Heart left ventricle (tissue), 16 donors: ENCODE results near the gene ANXA6. TPM values are rescaled to one million over a fixed set of nuclear protein-coding genes. Genes with fewer than 3 reads are reported as not detected.

Experiments used
- ATAC-seq, 4 donors: fragments of 200-7000 bp; cut with Tn5 transposase; one replicate each; pipeline ENCODE4 v1.9.1; 2020 to 2022; ENCODE audit warnings: moderate library complexity in 4 of 4, mild to moderate bottlenecking in 3 of 4, moderate number of reproducible peaks in 1 of 4
- DNase-seq, 5 donors: peaks; one replicate each; pipeline ENCODE4 v3.0.0-alpha.2; 2020
- H3K27ac ChIP-seq, 12 donors: fragments of 200-600 bp; sonication (generic) in 4 of 12; one replicate each; pipeline versions ENCODE4 v1.5.0 to v1.8.0; 2016 to 2022; ENCODE audit warnings: mild to moderate bottlenecking in 2 of 12
- H3K27me3 ChIP-seq, 9 donors: fragments of 200-600 bp; sonication (generic) in 2 of 9; one replicate each; pipeline versions ENCODE4 v1.5.1 to v1.8.0; 2016 to 2022; ENCODE audit warnings: mild to moderate bottlenecking in 3 of 9
- H3K36me3 ChIP-seq, 9 donors: fragments of 200-600 bp; sonication (generic) in 2 of 9; one replicate each; pipeline versions ENCODE4 v1.5.0 to v1.8.0; 2018 to 2022; ENCODE audit warnings: mild to moderate bottlenecking in 2 of 9
- H3K4me1 ChIP-seq, 12 donors: fragments of 200-600 bp; sonication (generic) in 4 of 12; one replicate each; pipeline versions ENCODE4 v1.5.0 to v1.8.0; 2016 to 2022; ENCODE audit warnings: mild to moderate bottlenecking in 3 of 12
- H3K4me3 ChIP-seq, 12 donors: fragments of 200-600 bp; sonication (generic) in 4 of 12; one replicate each; pipeline versions ENCODE4 v1.5.0 to v1.8.0; 2017 to 2022; ENCODE audit warnings: mild to moderate bottlenecking in 9 of 12, moderate library complexity in 4 of 12
- H3K9me3 ChIP-seq, 12 donors: fragments of 200-600 bp; sonication (generic) in 4 of 12; one replicate each; pipeline versions ENCODE4 v1.5.0 to v1.8.0; 2016 to 2022; ENCODE audit warnings: mild to moderate bottlenecking in 1 of 12
- CTCF ChIP-seq, 12 donors: fragments of 200-600 bp; sonication (generic) in 4 of 12; IDR thresholded peaks; one replicate each; pipeline versions ENCODE4 v1.5.0 to v1.8.0; 2018 to 2022; ENCODE audit warnings: antibody characterized with exemption in 12 of 12, mild to moderate bottlenecking in 5 of 12
- POLR2A ChIP-seq, 2 donors: fragments of 450-650 bp; IDR thresholded peaks; one replicate each; pipeline ENCODE4 v1.6.1; 2017; ENCODE audit warnings: antibody characterized with exemption in 2 of 2, mild to moderate bottlenecking in 2 of 2, moderate library complexity in 2 of 2
- WGBS, 4 donors: extraction: QIAGEN DNeasy Blood & Tissue Kit in 2 of 4; methylation state at CpG; one replicate each; pipeline versions ENCODE4 v1.1.5 to v1.1.7; 2013 to 2018; 5-methylcytosine and 5-hydroxymethylcytosine counted together
- intact Hi-C, 10 donors: fragments of 100-400 bp; cut with DNase I; formaldehyde crosslinking; loops; one replicate each; pipeline versions ENCODE4 v1.11.1 to v1.14.2; 2022
- polyA plus RNA-seq, 2 donors: library from polyadenylated mRNA; stranded (reverse); fragments of 200-250 nt; gene quantifications; one replicate each; pipeline ENCODE4 v1.2.3, GENCODE V29; 2013
- total RNA-seq, 9 donors: library from RNA; depleted of rRNA in 2 of 9; stranded (reverse); fragments of >200 nt in 2 of 9; fragmentation: NEBNext Ultra II Directional in 3 of 9; extraction: Animal tissue kit (Norgen Biotek cat#: 25700) in 3 of 9; gene quantifications; one replicate each; pipeline versions ENCODE4 v1.1.0 to v1.2.4, GENCODE V29; 2016 to 2023
- donor health status: ischemic (EF 13 %, LVEDD 7.1; RV severe dilation, severe dysfunction).
- donor health status: healthy with polysubstance abuse.
- donor health status: DM: no; HTN: yes; CAD: no.
- donor health status: DM: no; HTN: no; CAD: no.
- donor health status: ischemic (EF 25% LVEDD 6.9; RV normal size, moderate dysfunction).
- donor health status: ischemic (EF 25% LVEDD 5.7; RV mildly dilated, moderate dysfunction).
- donor health status: healthy.
- donor health status: DM: yes; HTN: yes; CAD: no.
- donor health status: ischemic (EF 35%, LVEDD 5.7; RV mildly dilated, moderate dysfunction).
- donor health status: nonischemic (EF 11% LVEDD 7.7; RV severe dilation, severe dysfunction).
- donor health status: DM: yes; HTN: yes; CAD: no.
- donor health status: PGD.
- donor health status: ischemic (EF 29% LVEDD 5.4; RV normal size, mild dysfunction).
- donor health status: nonischemic (EF 23%, LVEDD 6.1; RV moderate dilation, normal function).

Gene ANXA6
- total and polyA plus RNA-seq, 11 donors, result 171 to 287 (median 202) TPM

GRCh38 chr5:151143645-151144044 is 13.9 kb downstream of the ANXA6 start:
- ATAC-seq, result no peak
- DNase-seq, result no peak
- Histone ChIP-seq H3K36me3 (peaks cover 0 to 87% (median 52%) of the 10 kb centered on the region in 9 donors), H3K9me3 (no peaks in the 10 kb centered on the region), H3K27ac (no peak overlapping the region), H3K27me3 (no peaks in the 10 kb centered on the region), H3K4me3 (no peak overlapping the region), H3K4me1 (peaks cover 3 to 90% (median 50%) of the 10 kb centered on the region in 12 donors)
- 70 to 84% (median 73%) methylated on average over 7 of the region's 7 CpGs for WGBS, 4 donors
- no peak for TF ChIP-seq POLR2A (IDR thresholded peaks at IDR 0.05)
- intact Hi-C loops, result no loop called here

- no peaks in the 10 kb centered on the region for H3K9me3 ChIP-seq
- intact Hi-C loops, result no loop called here
- WGBS, 4 donors, result 61 to 100% (median 77%) methylated on average over 1 of the region's 1 CpG
- TF ChIP-seq CTCF (IDR thresholded peaks at IDR 0.05), result no peak
- no peak for TF ChIP-seq POLR2A (IDR thresholded peaks at IDR 0.05)
- no peak overlapping the region for H3K4me3 ChIP-seq
- no peak overlapping the region for H3K27ac ChIP-seq
- no peak for DNase-seq
- no peak for ATAC-seq
- peaks cover 3 to 89% (median 46%) of the 10 kb centered on the region in 12 donors for H3K4me1 ChIP-seq
- no peaks in the 10 kb centered on the region for H3K27me3 ChIP-seq
- peaks cover 0 to 93% (median 59%) of the 10 kb centered on the region in 9 donors for H3K36me3 ChIP-seq
These were observed 14.6 kb downstream of the ANXA6 start for GRCh38 chr5:151142933-151143332.

GRCh38 chr5:151141535-151141934 is 16.0 kb downstream of the ANXA6 start:
- H3K36me3 ChIP-seq, result peaks cover 0 to 93% (median 61%) of the 10 kb centered on the region in 9 donors
- TF ChIP-seq CTCF (IDR thresholded peaks at IDR 0.05) (no peak), POLR2A (IDR thresholded peaks at IDR 0.05) (no peak)
- H3K27ac ChIP-seq, result peak overlapping the region; percentile 26 to 78 (median 65)
- WGBS, 4 donors, result 13 to 19% (median 15%) methylated on average over 15 of the region's 15 CpGs
- no peaks in the 10 kb centered on the region for H3K27me3 ChIP-seq
- H3K4me3 ChIP-seq, result peak overlapping the region in 2 of 12 donors; percentile 4 to 10
- peak in 4 of 5 donors; percentile 56 to 67 (median 63) for DNase-seq
- peaks cover 3 to 80% (median 44%) of the 10 kb centered on the region in 12 donors for H3K4me1 ChIP-seq
- no peaks in the 10 kb centered on the region for H3K9me3 ChIP-seq
- ATAC-seq, result peak; percentile 79 to 92 (median 84)
- intact Hi-C loops, result no loop called here

GRCh38 chr5:151140686-151141459 is 16.7 kb downstream of the ANXA6 start:
- DNase-seq (no peak), ATAC-seq (peak; percentile 28 to 50 (median 47))
- no peaks in the 10 kb centered on the region for H3K9me3 ChIP-seq
- H3K27me3 ChIP-seq, result no peaks in the 10 kb centered on the region
- 43 to 56% (median 48%) methylated on average over 6 to 7 of the region's 7 CpGs for WGBS, 4 donors
- peaks cover 3 to 74% (median 38%) of the 10 kb centered on the region in 12 donors for H3K4me1 ChIP-seq
- H3K27ac ChIP-seq, result peak overlapping the region; percentile 26 to 78 (median 65)
- peaks cover 0 to 93% (median 63%) of the 10 kb centered on the region in 9 donors for H3K36me3 ChIP-seq
- peak overlapping the region in 1 of 12 donors; percentile 4 for H3K4me3 ChIP-seq
- intact Hi-C loops, result no loop called here
- TF ChIP-seq CTCF (IDR thresholded peaks at IDR 0.05), result no peak
- no peak for TF ChIP-seq POLR2A (IDR thresholded peaks at IDR 0.05)
